GOT3 (cell line): ENCODE results near the gene PLCG1.

Experiments used
- DNase-seq: peaks from one replicate; lab custom pipeline; 2025; ENCODE audit warnings: mixed read lengths; lab: John Stamatoyannopoulos, UW

Gene PLCG1

DNA sequence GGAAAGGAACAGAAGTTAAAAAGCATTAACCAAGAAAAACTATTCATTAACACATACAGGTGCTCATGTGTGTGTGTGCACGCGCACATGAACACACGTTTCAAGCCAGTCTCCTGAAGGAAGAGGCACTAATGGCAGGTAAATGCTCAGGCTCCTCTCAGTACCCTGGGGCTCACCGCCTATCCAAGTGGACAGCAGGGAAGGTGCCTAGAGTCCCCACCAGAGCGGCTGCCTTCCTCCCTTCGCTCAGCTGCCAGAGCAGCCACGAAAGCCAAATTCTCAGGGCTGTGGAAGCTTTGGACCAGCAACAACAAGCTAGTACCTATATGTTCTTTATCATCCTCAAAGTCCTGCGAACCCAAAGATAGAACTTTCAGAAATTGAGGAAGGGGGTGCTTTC is 42.6 kb downstream of the PLCG1 start:
- no peak for DNase-seq

DNA sequence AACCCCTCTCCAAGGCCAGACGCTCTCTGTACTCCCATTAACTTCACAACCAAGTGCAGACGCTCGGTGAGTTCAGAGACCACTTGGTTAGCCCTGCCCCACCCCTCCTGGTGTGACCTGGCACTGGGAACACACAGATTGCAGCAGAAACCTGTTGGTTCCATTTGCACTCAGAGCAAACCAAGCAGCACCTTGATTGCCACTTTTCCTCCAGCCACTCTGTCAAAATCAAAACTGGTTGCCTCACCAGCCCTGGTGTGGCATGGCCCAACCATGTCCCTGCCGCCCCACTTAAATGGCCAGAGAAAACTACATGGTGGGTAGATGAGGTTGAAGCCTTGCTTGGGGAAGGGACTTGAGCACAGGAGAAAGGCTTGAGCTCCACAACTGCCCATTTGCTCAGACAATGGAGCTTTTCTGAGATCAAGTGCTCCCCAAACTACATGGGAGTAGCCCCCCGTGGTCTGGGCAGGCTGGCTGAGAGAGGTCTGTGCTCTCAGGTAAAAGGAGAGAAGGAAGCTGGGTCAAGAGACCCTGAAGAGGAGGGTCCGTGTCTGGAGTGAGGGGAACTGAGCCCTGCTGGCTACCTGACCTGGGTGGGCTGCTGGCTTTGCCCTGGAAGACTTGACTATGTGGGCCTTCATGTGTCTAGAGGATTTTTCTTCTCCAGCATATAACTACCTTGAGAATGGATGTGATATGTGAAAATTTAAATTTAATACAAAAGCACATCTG is 43.4 kb downstream of the PLCG1 start:
- no peak for DNase-seq

DNA sequence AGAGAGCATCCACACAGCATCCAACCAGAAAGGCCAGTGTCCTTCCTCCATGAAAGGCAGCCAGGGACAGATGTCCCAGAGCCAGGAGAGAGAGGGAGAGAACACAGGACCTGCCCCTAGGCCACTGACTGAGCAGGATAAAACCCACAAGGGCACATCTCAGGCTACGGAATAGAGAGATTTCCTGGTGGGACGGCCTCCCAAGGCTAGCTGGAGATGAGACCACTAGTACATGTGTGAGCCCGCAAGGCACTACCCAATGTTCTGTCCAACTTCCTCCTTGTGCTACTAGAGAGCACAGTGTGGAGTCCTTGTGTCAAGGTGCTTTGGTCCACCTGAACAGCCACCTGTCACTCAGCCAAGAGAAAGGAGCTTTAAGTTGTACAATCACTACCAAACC is 44.2 kb downstream of the PLCG1 start:
- no peak for DNase-seq

DNA sequence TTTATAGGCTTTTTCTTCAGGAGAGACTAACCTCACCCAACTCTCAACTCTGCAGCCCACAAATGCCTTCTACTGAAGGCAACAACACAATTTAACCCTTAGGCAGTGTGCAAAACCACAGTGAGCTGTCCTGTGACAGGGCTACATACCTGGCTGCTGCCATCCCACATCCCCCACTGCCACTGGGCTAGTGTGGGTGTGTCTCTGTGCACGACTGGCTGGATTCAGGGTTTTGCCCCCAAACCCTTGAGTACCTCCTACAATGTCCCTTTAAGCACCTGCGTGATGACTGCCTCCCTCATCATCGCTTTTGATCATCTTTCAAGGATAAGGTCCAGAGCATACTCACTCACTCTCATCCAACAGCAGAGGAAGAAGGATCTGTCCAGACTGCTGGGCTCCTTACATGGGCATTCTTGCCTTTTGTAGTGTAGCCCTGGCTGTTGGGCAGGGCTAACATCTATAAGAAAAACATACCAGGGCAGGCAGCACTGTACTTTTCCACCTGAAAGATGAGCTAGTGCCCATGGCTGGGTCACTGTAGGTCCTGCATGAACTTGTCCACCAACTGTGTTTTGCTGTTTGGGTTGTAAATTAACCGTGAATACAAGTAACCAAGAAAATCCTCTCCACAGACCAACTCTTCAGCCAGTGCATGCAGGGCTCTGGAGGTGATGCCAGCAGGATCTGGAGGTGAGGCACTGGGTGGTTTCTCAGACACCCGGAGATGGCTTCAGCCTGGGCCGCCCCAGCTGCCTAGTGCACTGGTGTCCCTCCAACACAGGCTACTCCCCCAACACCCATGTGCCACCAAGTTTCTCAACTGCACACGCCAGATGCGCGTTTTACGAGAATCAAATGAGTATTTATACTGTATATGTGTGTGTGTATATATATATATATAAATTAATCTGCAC is 45.2 kb downstream of the PLCG1 start:
- no peak for DNase-seq

DNA sequence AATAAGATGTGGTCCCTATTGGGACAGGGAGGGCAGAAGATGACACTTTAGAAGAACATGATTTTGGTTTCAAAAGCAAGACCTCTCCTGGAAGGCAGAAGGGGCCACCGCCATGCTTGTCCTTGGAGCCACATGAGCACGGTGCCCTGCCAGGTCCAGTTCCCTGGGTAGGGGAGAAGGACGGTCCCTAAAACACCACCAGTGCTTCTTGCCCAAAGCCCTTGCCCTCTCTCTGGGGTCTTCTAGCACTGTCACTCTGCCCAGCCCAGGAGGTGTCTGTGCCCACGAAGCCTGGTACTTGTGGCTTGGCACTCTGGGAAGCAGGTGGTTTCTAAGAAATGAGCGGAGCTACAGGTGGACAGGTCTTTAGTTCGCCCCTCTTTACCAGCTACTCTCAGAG is 46.0 kb downstream of the PLCG1 start:
- DNase-seq, result no peak

DNA sequence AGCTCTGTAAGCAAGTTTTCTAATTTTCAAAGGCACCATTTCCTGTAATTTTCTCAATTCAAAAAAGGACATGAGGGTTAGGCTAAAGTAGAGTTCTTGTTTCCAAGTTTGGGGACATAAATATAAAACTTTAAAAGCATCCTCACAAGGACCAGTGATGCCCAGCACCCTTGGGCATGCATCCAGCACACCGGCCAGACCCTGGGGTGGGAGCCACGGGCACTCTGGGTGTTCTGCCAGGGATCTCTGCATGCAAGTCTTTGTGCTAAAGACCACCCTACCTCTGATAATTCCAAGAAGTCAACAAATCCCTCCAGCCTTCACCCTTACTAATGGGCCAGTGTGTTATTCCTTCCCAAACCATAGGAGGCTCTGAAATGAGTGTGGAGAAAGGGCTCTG is 46.5 kb downstream of the PLCG1 start:
- no peak for DNase-seq

DNA sequence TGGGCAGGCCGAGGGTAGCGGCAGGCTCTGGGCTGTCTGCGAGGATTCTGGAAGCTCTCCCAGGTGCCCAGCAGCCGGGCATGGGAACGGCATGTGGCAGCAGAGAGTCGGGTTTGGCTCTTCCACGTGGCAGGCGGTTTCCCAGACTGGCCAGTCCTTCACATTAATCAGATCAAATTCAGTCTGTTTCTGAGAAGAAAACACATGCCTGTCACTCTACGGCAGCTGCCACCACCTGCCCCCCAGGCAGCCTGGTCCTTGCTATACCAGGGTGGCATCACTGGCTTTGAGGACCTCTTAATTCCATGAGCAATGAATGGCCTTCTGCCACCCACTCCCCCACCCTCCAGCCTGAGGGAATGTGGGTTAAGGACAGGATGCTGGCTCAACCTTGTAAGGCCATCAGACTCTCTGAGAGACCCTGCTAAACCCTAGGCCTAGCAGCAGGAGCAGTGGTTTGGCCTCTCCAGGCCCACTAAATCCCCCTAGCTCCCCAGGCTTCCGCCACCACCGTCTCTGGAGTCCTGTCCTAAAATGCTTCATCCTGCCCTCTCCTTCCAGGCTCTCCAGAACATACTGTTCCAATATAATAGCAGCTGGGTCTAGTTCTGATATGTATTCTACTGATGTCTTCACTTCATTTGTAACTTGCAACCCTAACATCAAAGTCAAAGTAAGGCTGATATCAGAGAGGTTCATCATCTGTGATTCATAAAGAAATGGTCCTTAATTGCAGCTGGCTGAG is 47.8 kb downstream of the PLCG1 start:
- DNase-seq, result no peak

DNA sequence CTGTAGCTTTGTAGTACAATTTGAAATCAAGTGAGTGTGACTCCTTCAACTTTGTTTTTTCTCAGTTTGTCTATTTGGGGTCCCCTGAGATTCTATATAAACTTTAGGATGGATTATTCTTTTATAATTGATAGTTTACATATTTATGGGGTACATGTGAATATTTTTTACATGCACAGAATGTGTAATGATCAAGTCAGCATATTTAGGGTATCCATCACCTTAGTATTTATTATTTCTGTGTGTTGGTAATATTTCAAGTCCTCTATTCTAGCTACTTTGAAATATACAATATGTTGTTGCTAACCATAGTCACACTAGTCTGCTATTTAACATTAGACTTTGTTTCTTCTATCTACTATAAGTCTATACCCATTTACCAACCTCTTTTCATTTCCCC is 50.3 kb downstream of the PLCG1 start:
- no peak for DNase-seq

DNA sequence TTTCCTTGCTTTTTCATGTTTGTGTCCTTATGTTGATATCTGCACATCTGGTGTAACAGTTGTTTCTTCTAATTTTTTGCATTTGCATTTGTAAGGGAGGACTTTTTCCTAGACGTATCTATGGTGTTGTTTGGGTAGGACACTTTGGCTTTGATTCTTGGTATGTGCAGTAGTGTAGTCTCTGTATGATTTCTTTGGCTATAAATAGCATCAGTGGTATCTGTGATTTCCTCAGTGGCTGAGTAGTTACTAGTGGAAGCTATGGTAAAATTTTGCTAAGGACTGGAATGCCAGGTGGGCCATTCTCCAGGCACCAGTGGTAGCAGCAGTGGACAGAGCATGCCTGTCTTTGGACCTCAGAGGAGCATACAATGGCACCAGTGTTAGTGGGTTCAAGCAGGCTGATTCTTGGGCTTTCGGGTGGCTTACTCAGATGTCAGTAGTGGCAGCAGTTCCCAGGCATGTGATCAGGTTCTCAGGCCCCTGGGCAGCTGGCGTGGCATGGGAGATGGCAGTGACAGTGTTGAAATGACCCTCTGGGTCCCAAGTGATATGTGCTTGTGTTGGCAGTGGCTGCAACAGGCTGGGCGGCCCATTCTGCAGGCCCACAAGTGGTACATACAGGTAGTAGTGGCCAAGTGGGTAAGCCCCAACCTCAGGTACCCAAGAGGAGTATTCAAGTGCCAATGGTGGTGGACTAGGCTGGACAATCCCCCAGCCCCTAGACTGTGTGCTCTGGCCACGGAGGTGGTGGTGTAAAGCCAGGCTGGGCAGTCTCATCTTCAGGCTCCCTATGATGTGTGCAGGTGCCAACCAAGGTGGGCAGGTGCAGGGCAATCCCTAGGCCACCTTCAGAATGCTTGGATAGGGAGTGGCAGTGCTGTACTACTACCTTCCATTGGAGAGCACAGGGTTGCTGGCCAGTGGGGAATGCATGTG is 54.5 kb downstream of the PLCG1 start:
- DNase-seq, result no peak

DNA sequence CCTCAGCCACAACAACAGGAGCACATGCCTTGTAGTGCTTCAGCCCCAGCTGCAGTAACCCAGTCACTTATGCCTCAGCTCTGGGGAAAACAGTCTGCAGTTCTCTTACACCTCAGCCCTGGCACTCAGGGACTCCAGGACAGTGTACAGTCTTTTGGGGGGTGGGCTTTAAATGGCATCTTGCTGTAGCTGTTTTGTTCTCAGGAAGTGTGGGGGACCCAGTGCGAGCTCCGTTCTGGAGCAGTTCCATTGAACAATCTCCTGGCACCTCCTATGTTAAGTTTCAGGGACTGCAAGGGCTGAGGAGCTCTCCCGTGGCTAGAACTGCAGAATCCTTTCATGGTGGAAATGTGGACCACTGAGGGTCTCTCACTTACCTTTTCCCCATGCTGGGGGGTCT is 55.2 kb downstream of the PLCG1 start:
- no peak for DNase-seq

DNA sequence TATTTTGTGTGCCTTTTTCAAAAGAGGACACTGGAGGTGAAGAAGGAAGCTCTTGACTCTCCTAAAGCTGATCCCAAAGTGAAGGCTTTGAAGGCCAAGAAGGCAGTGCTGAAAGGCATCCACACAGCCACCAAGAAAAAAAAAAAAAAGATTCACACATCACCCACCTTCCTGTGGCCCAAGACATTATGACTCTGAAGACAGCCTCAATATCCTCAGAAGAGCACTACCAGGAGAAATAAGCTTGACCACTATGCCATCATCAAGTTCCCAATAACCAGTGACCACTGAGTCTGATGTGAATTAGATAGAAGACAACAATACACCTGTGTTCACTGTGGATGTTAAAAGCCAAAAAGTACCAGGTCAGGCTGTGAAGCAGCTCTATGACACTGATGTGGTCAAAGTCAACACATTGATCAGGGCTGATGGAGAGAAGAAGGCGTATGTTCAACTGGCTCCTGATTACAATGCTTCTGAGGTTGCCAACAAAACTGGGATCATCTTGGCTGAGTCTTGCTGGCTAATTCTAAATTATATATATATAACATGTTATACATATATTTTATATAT is 59.4 kb downstream of the PLCG1 start:
- DNase-seq, result no peak

DNA sequence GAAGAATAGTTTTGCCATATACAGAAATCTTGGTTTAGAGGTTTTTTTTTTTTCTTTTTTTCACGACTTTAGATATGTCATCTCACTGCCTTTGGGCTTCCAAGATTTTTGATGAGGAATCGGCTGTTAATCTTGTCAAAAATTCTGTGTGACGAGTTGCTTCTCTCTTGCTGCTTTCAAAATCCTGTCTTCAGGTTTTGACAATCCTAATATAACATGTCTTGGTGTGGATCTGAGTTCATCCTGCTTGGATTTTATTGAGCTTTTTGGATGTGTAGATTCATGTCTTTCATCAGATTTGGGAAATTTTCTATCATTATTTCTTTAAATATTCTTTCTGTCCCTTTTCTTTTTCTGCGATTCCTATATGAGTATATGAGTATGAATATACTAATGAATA is 61.1 kb downstream of the PLCG1 start:
- no peak for DNase-seq

DNA sequence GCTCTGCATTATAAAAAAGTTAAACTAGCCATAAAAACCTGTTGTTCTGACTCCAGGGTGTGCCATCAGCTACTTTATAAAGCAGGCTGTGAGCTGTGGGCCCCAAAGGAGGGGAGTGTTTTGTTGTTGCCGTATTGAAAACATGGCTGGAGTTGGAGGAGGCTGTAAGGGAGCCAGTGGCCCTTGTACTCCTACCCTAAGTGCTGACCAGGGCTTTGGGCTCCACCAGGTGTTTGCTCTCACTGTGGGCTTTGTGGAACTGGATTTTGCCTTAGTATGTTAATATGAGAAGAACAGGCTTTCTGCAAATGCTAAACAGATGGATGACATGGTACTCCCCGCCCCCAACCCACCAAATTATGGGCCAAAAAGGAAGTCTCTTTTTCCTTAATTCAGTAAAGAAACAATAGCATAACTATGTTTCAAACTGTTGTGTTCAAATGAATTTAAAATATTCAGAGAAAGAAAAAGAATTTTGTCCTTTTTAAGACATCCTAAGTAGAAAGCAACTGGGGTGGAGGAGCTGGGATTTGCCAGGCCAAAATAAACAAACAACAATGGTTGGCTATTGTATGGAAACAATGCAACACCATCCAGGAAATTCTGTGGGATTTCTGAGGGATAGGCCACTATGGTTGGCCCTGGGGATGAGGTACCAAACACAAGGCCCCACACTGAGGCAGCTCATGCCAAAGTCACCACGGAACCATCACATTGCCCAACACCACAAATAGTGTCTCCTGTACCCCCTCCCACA is 63.3 kb downstream of the PLCG1 start:
- no peak for DNase-seq

DNA sequence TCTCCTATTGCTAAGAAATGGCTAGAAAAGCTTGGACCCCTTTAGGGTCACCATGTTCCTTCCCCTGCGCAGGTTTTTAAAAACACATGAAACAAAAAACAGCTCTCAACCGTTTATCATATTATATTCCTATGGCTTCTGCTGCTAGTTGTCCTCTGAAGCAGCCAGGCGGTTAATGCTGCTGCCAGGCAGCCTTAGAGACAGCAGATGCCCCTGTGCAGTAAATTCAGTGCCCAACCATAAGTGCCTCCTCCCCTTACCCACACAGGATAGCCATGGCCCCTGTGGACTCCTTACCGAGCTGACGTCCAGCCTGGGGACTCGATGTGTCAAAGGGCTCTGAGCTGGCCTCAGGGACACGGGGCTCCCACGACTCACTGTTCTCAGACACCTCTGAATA is 64.4 kb downstream of the PLCG1 start:
- DNase-seq, result no peak

DNA sequence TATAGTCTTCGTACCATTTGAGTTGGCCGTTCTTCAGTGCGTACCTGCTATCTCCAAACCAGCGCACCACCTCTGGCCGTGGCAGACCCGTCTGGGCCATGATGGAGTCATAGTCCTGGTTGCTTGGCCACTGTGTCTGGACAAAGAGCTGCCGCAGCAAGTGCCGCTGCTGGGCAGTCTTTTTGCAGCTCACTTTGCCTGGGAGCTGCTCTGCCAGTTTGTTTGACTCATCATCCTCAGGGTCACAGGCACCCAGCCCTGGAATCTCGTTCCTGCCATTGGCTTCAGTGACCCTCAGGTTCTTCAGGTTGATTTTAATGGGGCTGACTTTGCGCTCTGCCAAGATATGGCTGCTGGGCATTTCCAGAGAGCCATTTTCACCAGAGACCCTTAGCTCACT is 65.1 kb downstream of the PLCG1 start:
- no peak for DNase-seq

DNA sequence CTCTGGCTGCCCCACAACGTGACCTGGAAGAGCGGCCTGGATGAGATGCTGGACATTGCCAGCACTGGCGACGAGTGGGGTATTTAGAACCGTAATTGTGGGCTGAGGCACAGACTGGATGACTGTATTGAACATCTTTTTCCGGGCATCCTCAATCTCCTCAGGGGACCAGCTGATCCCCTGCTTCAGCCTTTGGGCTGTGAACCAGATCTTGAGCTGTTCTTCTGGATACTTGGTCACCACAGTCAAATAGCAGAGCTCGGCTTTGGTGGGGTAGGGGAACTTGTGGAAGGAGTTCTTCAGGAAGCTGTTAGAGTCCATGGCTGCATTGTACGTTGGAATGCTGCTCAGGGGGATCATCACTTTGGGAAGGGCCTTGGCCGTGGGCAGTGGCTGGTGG is 66.3 kb downstream of the PLCG1 start:
- no peak for DNase-seq

DNA sequence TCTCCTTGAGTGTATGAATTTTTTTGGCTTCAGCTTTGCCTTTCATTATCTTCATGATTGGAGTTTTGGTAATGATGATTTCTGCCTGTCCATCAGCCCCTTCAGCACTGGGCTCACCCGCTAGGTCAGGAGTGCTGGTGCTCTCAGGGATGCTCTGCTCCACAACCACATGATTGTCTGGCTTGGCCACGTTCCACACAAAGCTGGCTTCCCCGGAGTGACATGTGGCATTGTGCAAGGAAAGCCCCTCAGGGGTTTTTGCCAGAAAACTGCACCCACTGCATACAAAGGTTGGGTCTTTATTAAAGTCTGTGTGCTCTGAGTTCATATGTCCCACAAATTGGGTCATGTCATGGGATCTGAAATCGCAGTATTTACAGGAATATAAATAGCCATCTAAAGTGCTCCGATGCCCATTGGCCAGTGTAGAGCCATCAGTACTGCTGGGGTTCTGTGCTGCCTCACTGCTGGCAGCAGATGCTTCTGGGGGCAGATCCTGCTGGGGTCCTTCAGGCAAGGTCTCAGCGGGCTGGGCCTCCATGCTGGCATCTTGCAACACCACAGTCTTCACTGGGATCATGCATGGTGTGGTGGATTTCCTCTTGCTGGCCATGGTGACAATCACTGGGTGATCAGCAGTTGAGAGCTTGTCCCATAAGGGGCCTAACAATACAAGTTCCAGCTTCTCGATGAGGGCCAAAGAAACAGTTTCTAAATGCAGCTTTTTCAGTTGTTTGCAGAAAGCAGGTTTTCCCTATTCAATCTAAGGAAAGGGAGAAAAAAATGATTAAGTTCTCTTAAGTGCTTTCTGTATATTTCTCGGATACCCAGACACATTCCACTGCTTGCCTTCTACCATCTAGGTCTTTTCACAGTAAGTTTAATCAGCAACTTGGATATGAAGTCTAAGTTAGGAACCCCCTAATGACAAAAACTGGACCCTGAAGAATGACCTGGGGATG is 67.2 kb downstream of the PLCG1 start:
- DNase-seq, result no peak

DNA sequence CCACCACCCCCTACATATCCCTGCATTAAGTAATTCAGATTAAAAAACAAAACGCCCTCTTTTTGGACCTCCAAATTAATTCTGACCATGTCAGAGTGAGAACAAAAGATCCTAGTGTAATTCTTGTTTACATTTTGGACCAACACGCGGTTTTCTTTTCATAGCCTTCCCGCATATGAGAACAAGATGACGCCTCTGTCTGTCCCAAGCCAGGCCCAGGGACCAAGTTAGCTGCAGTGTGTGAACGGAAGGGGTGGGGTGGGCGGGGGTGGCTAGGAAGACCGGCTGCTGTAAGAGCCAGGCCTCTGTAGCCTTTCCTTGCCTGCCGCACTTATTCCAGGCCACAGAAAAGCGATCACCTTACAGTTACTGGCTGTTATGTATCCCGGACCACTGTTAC is 68.0 kb downstream of the PLCG1 start:
- DNase-seq, result no peak

DNA sequence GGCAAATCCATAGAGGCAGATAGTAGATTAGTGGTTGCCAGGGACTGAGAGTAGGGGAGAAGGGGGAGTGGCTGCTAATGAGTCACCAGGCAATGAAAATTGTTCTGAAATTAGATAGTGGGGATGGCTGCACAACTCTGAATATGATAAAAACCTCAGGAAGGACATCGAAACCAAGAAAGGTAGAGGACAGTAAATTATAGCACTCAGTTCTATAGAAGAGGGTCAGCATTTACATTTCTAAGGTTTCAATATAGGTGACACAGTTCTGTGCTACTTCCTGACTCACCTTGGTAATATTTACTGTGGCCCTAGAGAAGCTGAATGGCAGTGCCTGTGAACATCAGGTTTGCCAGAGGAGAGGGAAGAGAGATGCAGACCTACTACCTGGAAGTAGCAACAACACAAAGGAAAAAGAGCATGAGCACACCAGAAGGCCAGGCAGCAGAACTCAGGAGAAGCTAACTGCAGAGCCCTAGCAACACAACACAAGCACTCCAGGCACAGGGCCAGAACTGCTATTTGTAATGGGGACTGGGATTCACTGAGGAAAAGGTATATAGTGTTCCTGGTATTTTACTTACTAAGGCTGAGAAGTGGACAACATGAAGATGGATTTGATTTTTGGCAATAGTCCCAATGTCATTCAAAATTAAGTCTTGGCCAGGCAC is 75.9 kb downstream of the PLCG1 start:
- no peak for DNase-seq
